Rectal smooth muscle tissue (tissue), 1 donor: ENCODE results near the gene PALLD.
"Not testable (repeated sequence)": the region's sequence is repeated elsewhere in the genome, so short reads cannot be mapped to it uniquely, and the experiment has no call there.

Source experiments
- H3K27ac ChIP-seq: one replicate; pipeline ENCODE4 v1.7.0; 2013; ENCODE audit warnings: low read depth, low read length, inconsistent platforms
- H3K27me3 ChIP-seq: one replicate; pipeline ENCODE4 v1.7.0; 2013; ENCODE audit warnings: low read length; ENCODE audit not compliant: control insufficient read depth, insufficient read depth
- H3K36me3 ChIP-seq: one replicate; pipeline ENCODE4 v1.7.0; 2013; ENCODE audit warnings: low read length; ENCODE audit not compliant: control insufficient read depth, insufficient read depth
- H3K4me1 ChIP-seq: one replicate; pipeline ENCODE4 v1.7.0; 2013; ENCODE audit warnings: low read length; ENCODE audit not compliant: control insufficient read depth, insufficient read depth
- H3K4me3 ChIP-seq: one replicate; pipeline ENCODE4 v1.7.0; 2013; ENCODE audit warnings: low read length
- H3K9ac ChIP-seq: one replicate; pipeline ENCODE4 v1.7.0; 2013; ENCODE audit warnings: low read length

Gene PALLD

GRCh38 chr4:168724686-168725411 is 228.0 kb downstream of the PALLD start:
- no peaks in the 10 kb centered on the region for H3K4me1 ChIP-seq
- no peak overlapping the region for H3K4me3 ChIP-seq
- H3K27me3 ChIP-seq: no peaks in the 10 kb centered on the region
- no peaks in the 10 kb centered on the region for H3K36me3 ChIP-seq
- H3K27ac ChIP-seq: no peak overlapping the region
- no peak overlapping the region for H3K9ac ChIP-seq

- Histone ChIP-seq H3K9ac (no peak overlapping the region), H3K4me1 (no peaks in the 10 kb centered on the region), H3K27me3 (no peaks in the 10 kb centered on the region), H3K4me3 (no peak overlapping the region), H3K27ac (no peak overlapping the region), H3K36me3 (no peaks in the 10 kb centered on the region)
These were observed 229.1 kb downstream of the PALLD start for GRCh38 chr4:168725930-168726329.

GRCh38 chr4:168727181-168727580 is 230.3 kb downstream of the PALLD start:
- not testable (repeated sequence) for H3K4me1 ChIP-seq, H3K4me3 ChIP-seq, H3K9ac ChIP-seq, H3K27ac ChIP-seq, H3K36me3 ChIP-seq, H3K27me3 ChIP-seq

- Histone ChIP-seq H3K36me3 (no peaks in the 10 kb centered on the region), H3K27ac (no peak overlapping the region), H3K9ac (no peak overlapping the region), H3K4me3 (no peak overlapping the region), H3K4me1 (peaks cover 3% of the 10 kb centered on the region), H3K27me3 (no peaks in the 10 kb centered on the region)
These were observed 234.3 kb downstream of the PALLD start for GRCh38 chr4:168731006-168731636.

- Histone ChIP-seq H3K4me1 (peaks cover 3% of the 10 kb centered on the region), H3K4me3 (no peak overlapping the region), H3K27ac (no peak overlapping the region), H3K27me3 (no peaks in the 10 kb centered on the region), H3K9ac (no peak overlapping the region), H3K36me3 (no peaks in the 10 kb centered on the region)
These were observed 235.0 kb downstream of the PALLD start for GRCh38 chr4:168731706-168732414.

GRCh38 chr4:168732714-168733113 is 235.9 kb downstream of the PALLD start:
- H3K27ac ChIP-seq: no peak overlapping the region
- no peaks in the 10 kb centered on the region for H3K36me3 ChIP-seq
- no peak overlapping the region for H3K9ac ChIP-seq
- H3K4me1 ChIP-seq: peaks cover 3% of the 10 kb centered on the region
- H3K4me3 ChIP-seq: no peak overlapping the region
- no peaks in the 10 kb centered on the region for H3K27me3 ChIP-seq

GRCh38 chr4:168734703-168735678 is 238.1 kb downstream of the PALLD start:
- H3K27me3 ChIP-seq: no peaks in the 10 kb centered on the region
- no peak overlapping the region for H3K9ac ChIP-seq
- peaks cover 3% of the 10 kb centered on the region for H3K4me1 ChIP-seq
- no peak overlapping the region for H3K4me3 ChIP-seq
- H3K27ac ChIP-seq: no peak overlapping the region
- no peaks in the 10 kb centered on the region for H3K36me3 ChIP-seq

GRCh38 chr4:168735735-168736134 is 238.9 kb downstream of the PALLD start:
- Histone ChIP-seq H3K27me3 (no peaks in the 10 kb centered on the region), H3K4me1 (peaks cover 3% of the 10 kb centered on the region), H3K27ac (no peak overlapping the region), H3K4me3 (no peak overlapping the region), H3K9ac (no peak overlapping the region), H3K36me3 (no peaks in the 10 kb centered on the region)

GRCh38 chr4:168736860-168737805 is 240.3 kb downstream of the PALLD start:
- Histone ChIP-seq H3K27me3 (no peaks in the 10 kb centered on the region), H3K4me1 (no peaks in the 10 kb centered on the region), H3K4me3 (no peak overlapping the region), H3K27ac (no peak overlapping the region), H3K36me3 (no peaks in the 10 kb centered on the region), H3K9ac (no peak overlapping the region)

- no peaks in the 10 kb centered on the region for H3K27me3 ChIP-seq
- H3K36me3 ChIP-seq: no peaks in the 10 kb centered on the region
- H3K27ac ChIP-seq: no peak overlapping the region
- H3K4me3 ChIP-seq: no peak overlapping the region
- no peaks in the 10 kb centered on the region for H3K4me1 ChIP-seq
- H3K9ac ChIP-seq: no peak overlapping the region
These were observed 240.9 kb downstream of the PALLD start for GRCh38 chr4:168737806-168738172.

- H3K27me3 ChIP-seq: no peaks in the 10 kb centered on the region
- no peaks in the 10 kb centered on the region for H3K4me1 ChIP-seq
- H3K9ac ChIP-seq: no peak overlapping the region
- H3K36me3 ChIP-seq: no peaks in the 10 kb centered on the region
- no peak overlapping the region for H3K4me3 ChIP-seq
- no peak overlapping the region for H3K27ac ChIP-seq
These were observed 243.0 kb downstream of the PALLD start for GRCh38 chr4:168739886-168740285.
